H1 (cell line): ENCODE results near the gene KHDC4. TPM values are rescaled to one million over a fixed set of nuclear protein-coding genes. Genes with fewer than 3 reads are reported as not detected.

Source experiments
- ATF3 ChIP-seq: IDR thresholded peaks from 2 replicates; pipeline ENCODE4 v1.6.1; 2011; ENCODE audit warnings: low read depth, mild to moderate bottlenecking, low read length; ENCODE audit not compliant: insufficient read depth
- CHD7 ChIP-seq: fragments of 300-600 bp; sonication (generic); IDR thresholded peaks from 2 replicates; pipeline ENCODE4 v1.7.1; 2012; ENCODE audit warnings: low read length, moderate library complexity, mild to moderate bottlenecking, inconsistent platforms; ENCODE audit not compliant: insufficient replicate concordance
- CTCF ChIP-seq, 3 experiments: IDR thresholded peaks; 1 replicate in 2 of 3; 2 replicates in 1 of 3; pipeline versions ENCODE4 v1.5.1 to v1.6.1; 2011; ENCODE audit warnings: low read length in 3 of 3, mild to moderate bottlenecking in 3 of 3, inconsistent platforms in 2 of 3, low read depth in 1 of 3, moderate library complexity in 1 of 3; ENCODE audit not compliant: insufficient read depth in 1 of 3; ENCODE audit errors: control extremely low read depth in 1 of 3
- EGR1 ChIP-seq: IDR thresholded peaks from 2 replicates; pipeline ENCODE4 v1.6.1; 2011; ENCODE audit warnings: low read depth, low read length, borderline replicate concordance
- SP4 ChIP-seq: IDR thresholded peaks from 2 replicates; pipeline ENCODE4 v1.6.1; 2012; ENCODE audit warnings: low read length, inconsistent platforms
- polyA plus RNA-seq, 7 experiments: library from polyadenylated mRNA; depleted of rRNA in 3 of 7; stranded (reverse) in 5 of 7; unstranded in 2 of 7; fragments of >200 nt in 5 of 7; fragments of 200-250 nt in 2 of 7; gene quantifications; 1 replicate in 5 of 7; 2 replicates in 1 of 7; 4 replicates in 1 of 7; pipeline versions ENCODE4 v1.2.1 to v1.2.3, GENCODE V29; 2011 to 2013; ENCODE audit warnings: missing spikeins in 2 of 7, mixed read lengths in 2 of 7
- total RNA-seq: library from RNA; stranded (reverse); fragmentation: NEBNext Ultra II Directional; extraction: Animal tissue kit (Norgen Biotek cat#: 25700); gene quantifications from 2 replicates; pipeline ENCODE4 v1.2.1, GENCODE V29; 2021

KHDC4 gene
- total and polyA plus RNA-seq, 2 of the 8 experiments (the other 6 are each of a cell fraction or from before 2014, with no cell fraction given), result 56.6 to 81.1 TPM

GRCh38 chr1:155934936-155935590 lies 850 bp upstream of the KHDC4 start (continued):
- TF ChIP-seq CHD7 (no peak), SP4 (no peak), ATF3 (no peak), CTCF (IDR thresholded peaks at IDR 0.05; ENCODE audit: control extremely low read depth in 1 of 3, insufficient read depth in 1 of 3, low read depth in 1 of 3, low read length in 3 of 3) (no peak), EGR1 (no peak)
